Stimulated activated CD4-positive, alpha-beta T cell treated with anti-CD3 and anti-CD28 coated beads, Interleukin-4, amount 100 ng/mL, for 1 hour (primary cell): ENCODE measurements around the gene SLC25A6.
"Not testable (repeated sequence)": the region's sequence is repeated elsewhere in the genome, so short reads cannot be mapped to it uniquely, and the experiment has no call there.

Source experiments
- DNase-seq: peaks from one replicate; pipeline ENCODE4 v3.0.0-alpha.2; 2020

Gene SLC25A6

GRCh38 chrX:1412551-1413161, 20.7 kb upstream of the SLC25A6 start:
- no peak for DNase-seq

- no peak for DNase-seq
These were observed 19.4 kb upstream of the SLC25A6 start for GRCh38 chrX:1411326-1411725.

- no peak for DNase-seq
These were observed 15.1 kb upstream of the SLC25A6 start for GRCh38 chrX:1407035-1407434.

- DNase-seq: not testable (repeated sequence)
These were observed 13.9 kb upstream of the SLC25A6 start for GRCh38 chrX:1405769-1406168.

GRCh38 chrX:1403867-1404266, 12.0 kb upstream of the SLC25A6 start:
- DNase-seq: not testable (repeated sequence)

GRCh38 chrX:1403228-1403627, 11.3 kb upstream of the SLC25A6 start:
- no peak for DNase-seq

GRCh38 chrX:1401611-1402430, 9.9 kb upstream of the SLC25A6 start:
- DNase-seq: no peak

- no peak for DNase-seq
These were observed 9.0 kb upstream of the SLC25A6 start for GRCh38 chrX:1400742-1401471.

- DNase-seq: no peak
These were observed 8.1 kb upstream of the SLC25A6 start for GRCh38 chrX:1400049-1400448.

GRCh38 chrX:1398431-1399340, 6.8 kb upstream of the SLC25A6 start:
- DNase-seq: no peak

GRCh38 chrX:1397441-1398270, 5.7 kb upstream of the SLC25A6 start:
- no peak for DNase-seq

- no peak for DNase-seq
These were observed 5.1 kb upstream of the SLC25A6 start for GRCh38 chrX:1397001-1397400.

- no peak for DNase-seq
These were observed 3.8 kb upstream of the SLC25A6 start for GRCh38 chrX:1395646-1396216.

- DNase-seq: no peak
These were observed 3.0 kb upstream of the SLC25A6 start for GRCh38 chrX:1394731-1395501.

GRCh38 chrX:1393871-1394615, 2.1 kb upstream of the SLC25A6 start:
- DNase-seq: no peak

- no peak for DNase-seq
These were observed 609 bp upstream of the SLC25A6 start for GRCh38 chrX:1392376-1393068.

GRCh38 chrX:1391370-1391706, 575 bp downstream of the SLC25A6 start:
- no peak for DNase-seq

- DNase-seq: no peak
These were observed 1.1 kb downstream of the SLC25A6 start for GRCh38 chrX:1390621-1391369.

GRCh38 chrX:1389993-1390285, 2.0 kb downstream of the SLC25A6 start:
- no peak for DNase-seq
